HG03103 (cell line): ENCODE measurements around the gene GTF2H4.

Source experiments
- ATAC-seq: cut with Tn5 transposase; IDR thresholded peaks from one replicate; pipeline ENCODE4 v1.9.1; 2021; ENCODE audit warnings: low read depth; ENCODE audit not compliant: unreplicated experiment

Gene GTF2H4

DNA sequence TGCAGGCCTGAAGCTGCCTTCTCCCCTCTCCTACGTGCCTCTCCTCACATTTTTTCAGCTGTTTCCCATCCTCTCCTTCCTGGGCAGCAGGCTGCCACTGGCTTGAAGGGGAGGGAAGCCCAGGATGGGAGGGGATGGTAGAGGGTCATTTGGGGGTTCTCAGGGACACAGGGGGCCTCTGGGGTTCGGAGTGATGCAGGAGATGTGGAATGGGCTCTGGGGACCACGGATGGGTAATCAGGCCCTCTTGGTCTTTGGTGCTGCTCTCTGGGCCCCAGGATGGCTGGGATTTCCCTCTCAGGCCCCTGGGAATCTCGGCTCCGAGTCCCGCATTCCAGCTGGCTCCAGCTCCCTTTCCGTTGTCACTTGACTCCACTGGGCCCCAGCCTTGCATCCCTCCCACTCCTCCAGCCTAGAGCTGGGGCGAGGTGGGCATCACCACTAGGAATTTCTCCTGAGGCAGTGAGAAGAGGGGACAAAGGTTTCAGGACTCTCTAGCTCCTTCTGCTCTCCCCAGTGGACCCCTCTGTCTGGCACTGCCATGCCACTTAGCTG is 25.7 kb upstream of the GTF2H4 start:
- ATAC-seq = no peak

DNA sequence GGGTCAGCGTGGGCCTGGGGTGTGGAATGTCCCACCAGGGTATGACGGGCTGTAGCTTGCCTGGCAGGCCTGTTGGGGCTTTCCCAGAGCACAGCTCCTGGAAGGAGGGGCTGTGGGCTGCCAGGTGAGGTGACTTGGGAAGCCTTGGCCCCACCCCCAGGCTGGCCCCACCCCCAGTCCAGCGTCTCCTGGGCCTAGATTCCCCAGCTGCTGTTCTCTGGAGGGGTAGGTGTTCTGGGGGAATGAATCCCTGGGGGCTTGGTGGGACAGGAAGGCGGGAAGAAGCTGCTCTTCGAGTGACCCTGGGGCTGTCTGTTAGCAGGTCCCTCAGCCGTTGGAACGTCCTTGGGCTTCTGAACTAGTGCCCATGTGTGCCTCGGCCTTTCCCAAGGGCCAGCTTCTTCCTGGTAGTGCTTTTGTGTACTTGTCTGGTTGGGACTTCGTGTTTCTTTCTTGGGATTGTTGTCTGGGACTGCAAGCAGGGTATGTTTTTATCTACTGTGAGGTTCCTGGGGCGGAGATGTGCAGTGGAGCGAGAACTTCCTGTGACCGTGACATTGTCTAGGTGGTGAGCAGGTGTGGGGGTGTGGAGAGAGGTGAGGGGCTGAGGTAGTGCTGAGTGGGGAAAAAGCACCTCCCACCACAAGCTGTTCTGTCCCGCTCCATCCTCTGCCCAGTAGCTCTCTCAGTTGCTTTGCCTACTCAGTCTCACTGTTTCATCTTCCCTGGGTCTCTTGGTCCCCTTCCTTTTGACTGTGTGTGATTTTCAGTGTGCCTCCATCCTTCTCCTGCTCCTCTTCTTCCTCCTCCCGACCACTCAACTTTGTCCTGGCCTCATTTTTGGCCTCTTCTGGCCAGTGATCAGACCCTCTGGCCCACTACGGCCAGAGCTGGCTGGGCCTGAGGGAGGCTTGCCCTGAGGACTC is 25.0 kb upstream of the GTF2H4 start:
- ATAC-seq = no peak

DNA sequence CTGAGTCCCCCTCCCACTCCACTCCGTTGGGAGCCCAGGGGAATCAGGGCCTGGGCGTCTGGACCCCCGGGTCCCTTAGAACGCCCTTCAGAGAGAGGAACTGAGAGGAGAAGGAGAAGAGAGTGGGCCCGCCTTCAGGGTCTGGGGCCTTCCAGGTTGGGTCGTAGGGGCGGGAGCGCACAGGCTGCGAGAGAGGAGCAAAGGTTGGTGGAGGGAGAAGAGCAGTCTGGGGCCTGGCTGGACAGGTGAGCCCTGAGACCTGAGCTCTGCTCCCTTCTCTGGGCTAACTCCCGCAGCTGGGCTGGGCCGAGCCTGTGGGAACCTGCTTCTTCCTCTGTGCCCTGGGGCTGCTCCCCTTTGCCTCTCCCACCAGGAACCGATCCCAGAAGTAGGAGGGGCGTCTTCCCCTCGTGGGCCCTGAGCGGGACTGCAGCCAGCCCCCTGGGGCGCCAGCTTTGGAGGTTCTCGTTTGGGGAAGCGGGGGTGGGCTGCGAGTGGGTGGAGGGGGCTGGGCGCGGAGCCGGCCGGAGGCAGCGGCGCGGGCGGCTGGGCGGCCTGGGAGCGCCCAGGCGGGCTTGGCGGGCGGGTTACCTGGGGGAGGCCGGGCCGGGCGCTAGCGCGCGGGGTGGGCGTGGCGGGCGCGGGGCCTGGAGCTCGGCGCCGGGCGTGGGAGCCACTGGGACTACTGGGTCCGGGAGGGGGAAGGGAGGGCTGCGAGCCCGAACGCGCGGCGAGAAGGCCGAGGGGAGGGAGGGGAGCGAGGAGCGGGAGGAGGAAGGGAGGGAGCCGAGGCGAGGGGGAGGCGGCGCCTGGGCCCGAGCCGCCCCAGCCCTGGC is 24.1 kb upstream of the GTF2H4 start, which contains the start of gene DDR1:
DDR1 (plus strand) TSS at position 835 of the 836 bp plus-strand sequence. CDS start 4,211 bp downstream, outside the sequence.
- ATAC-seq = no peak

DNA sequence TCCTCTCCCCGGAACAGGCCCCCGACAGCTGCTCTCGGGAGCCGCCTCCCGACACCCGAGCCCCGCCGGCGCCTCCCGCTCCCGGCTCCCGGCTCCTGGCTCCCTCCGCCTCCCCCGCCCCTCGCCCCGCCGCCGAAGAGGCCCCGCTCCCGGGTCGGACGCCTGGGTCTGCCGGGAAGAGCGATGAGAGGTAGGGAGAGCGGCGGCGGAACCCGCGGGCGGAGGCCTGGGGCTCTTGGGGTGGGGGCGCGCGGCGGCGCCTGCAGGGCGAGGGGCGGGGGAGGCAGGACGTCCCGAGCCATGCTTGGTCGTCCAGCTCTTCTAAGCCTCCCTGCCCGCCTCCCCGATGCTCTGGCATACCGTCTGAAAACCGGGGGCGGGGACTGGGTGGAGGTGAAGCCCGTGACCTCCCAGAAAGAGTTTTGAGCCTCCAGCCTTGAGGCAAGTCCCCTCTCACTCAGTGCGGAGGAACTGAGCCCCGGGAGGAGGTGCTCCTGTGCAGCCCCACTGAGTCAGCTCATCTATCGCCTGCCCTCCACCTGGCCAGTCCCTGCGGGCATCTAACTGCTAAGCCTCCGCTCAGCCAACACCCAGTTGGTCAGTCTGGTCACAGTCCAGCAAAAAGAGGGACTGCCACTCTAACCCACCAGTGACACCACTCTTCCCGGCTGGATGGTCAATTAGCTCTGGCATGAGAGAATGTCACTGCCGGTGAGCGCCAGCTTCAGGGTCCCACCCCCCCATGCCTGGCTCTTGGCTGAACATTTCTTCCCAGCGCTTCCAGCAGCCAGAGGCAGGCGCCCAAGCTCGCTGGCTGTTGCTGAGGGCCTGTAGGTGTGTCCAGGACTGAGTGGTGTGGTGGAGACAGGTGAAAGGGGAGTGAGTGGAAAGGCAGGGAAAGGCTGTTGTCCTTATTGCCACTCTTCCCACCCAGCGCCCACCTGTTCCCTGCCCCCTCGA is 23.2 kb upstream of the GTF2H4 start:
- ATAC-seq = no peak

DNA sequence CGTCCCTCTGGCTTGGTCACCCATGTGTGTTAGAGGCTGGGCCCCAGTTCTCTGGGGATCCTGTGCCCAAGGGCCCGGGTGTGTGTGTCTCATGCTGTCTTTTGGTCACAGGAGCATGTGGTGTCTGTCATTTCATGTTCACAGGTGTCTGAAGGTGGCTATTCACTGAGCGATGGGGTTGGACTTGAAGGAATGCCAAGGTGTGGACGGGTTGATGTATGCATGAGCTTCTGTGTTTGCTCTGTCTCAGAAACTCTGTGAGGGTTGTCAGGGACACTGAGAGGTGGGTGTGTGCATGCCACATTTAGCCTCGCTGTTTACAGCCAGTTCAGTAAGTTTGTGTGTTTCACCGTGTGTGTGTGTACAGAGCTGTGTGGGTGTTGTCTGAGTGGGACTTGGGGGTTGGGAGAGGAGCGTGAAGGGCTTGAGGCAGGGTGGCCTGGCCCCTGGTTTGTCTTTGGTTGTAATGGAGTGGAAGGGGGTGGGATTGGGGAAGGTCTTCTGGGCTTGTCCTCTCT is 22.5 kb upstream of the GTF2H4 start:
- no peak for ATAC-seq

DNA sequence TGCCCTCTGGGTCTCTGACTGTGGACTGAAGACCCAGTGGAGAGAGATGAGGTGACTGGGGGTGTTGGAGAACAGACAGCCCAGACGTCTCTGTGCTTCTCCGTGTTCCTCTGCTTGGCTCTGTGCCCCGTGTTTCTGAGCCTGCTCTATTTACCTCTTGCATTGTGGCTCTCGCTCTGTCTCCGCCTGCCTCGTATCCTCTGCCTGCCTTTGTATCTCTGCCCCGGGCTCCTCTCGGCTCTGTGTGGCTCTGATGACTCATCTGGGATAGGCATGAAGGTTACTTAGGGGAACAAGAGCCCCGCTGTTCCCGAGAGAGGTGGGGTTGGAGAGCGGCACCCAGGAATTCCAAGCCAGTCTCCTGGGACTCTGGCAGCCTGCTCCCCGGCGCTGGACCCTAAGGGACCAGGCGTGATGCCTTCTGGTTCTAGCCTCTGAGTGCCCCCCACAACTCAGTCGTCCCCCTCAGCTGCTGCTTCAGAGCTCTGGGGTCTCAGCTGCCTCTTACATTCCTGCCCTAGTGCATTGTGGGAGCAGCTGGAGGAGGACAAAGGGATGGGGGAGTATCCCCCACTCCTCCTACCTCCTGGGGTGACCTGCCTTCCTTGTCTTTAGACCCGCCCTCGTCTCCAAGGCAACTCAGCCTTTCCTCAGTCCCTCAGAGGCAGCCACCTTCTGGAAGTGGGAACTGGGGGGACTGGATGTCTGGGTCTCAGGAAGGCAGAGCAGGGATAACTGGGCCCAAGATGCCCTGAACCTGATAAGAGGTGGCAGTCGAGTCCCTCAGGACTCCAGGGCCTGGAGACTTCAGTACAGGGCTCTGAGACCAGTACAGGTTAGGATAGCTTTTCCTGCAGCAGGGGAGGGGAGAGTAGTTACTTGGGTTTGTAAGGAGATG is 21.8 kb upstream of the GTF2H4 start:
- no peak for ATAC-seq

DNA sequence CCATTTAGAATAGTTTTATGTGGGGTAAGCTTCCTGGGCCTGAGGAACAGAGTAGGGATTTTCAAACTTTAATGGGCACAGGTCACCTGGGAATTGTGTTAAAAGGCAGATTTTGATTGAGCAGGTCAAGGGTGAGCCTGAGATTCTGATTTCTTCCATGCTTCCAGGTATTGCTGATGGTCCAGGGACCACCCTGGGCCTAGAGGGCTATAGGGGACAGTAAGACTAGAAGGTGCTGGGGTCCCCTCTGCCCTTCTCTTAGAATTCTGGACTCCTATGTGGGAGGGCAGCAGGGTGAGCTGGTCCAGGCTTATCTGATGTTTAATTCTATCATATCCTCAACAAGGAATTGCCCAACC is 21.1 kb upstream of the GTF2H4 start:
- ATAC-seq = no peak

DNA sequence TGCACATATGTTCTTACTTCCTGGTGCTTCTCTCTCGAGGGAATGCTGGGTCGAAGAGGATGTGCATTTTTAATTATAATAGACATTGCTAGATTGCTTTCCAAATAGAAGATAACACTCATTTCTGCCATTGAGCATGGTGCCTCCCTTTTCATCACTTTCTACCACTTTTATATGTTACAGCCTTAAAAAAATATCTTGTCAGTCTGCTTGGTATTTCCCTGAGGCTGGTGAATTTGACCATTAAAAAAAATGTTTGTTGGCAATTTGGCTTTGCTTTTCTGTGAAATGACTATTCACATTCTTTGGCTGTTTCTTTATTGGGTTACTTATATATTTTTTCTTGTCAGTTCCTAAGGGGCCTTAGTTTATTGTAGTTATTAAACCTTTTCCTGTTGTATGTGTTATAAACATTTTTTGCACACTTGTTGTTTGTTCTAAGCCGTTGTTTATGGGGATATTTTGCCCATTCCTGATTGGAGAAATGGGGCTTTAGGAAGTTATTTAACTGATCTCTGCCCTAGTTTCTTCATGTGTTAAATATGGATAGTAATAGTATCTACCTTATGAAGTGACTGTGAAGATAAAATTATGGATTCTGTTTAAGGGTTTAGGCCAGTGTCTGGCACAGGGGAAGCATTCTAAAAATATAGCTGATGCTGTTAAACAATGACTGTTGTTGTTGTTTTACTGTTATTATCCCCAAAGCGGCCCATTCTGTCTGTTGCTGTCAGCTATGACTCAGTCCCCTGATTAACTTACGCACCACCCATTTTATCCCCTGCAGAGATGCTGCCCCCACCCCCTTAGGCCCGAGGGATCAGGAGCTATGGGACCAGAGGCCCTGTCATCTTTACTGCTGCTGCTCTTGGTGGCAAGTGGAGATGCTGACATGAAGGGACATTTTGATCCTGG is 19.8 kb upstream of the GTF2H4 start:
- no peak for ATAC-seq

DNA sequence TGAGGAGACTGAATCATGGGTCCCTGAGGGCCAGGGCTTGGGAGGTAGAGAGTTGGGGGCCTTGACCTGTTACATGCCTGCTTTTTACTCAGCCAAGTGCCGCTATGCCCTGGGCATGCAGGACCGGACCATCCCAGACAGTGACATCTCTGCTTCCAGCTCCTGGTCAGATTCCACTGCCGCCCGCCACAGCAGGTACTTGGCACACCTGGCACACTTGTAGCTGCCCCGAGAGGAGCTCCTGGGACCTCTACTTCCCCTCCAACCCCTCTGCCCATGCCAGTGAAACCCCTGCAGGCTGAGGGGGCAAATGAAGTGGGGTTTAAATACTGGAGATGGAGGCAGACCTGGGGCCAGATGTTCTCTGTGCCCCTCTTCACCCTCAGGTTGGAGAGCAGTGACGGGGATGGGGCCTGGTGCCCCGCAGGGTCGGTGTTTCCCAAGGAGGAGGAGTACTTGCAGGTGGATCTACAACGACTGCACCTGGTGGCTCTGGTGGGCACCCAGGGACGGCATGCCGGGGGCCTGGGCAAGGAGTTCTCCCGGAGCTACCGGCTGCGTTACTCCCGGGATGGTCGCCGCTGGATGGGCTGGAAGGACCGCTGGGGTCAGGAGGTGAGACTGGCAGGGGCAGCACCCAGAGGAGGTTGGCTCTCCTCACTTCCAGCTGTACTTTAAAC is 19.1 kb upstream of the GTF2H4 start:
- no peak for ATAC-seq

DNA sequence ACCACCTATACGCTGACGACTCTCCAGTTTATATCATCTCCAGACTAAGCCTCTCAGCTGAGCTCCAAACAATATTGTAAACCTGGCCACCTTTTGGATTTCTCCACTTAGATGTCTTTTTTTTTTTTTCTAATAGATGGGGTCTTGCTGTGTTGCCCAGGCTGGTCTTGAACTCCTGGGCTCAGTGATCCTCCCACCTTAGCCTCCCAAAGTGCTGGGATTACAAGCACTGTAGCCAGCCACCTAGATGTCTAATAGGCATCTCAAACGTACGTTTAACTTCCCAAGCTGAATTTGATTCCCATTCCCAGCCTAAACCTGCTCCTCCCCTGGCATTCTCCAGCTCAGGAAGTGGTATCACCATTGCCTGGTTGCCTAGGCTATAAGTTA is 18.5 kb upstream of the GTF2H4 start:
- no peak for ATAC-seq

DNA sequence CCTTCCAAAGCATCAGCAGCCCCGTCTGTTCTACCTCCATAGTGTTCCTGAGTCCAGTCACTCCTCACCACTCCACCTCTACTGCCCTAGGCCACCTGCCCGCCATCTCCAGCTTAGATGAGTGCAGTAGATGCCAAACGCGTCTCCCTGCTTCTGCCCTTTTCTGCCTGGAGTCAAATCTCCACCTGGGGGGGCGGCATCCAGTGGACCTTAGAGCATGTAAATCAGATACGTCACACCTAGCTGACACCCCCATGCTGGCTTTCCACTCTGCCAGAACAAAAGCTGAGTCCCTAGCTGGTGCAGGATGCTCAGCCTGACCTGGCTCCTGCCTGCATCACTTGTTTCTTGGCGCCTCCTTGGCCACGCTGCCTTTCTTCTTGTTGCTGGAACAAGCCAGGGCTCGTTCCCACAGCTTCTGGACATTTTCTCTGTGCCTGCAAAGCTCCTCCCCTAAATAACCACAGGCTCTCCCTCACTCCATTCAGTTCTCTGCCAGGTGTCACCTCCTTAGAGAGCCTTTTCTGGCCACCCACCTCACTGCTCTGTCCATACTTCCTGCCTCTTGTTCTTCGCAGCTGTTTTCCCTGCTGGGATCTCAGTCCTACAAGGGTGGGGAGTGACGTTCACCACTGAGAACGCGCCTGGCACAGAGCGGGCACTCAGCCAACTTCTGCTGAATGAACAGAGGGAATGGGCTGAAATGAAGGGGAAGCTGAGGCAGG is 17.9 kb upstream of the GTF2H4 start:
- ATAC-seq = no peak

DNA sequence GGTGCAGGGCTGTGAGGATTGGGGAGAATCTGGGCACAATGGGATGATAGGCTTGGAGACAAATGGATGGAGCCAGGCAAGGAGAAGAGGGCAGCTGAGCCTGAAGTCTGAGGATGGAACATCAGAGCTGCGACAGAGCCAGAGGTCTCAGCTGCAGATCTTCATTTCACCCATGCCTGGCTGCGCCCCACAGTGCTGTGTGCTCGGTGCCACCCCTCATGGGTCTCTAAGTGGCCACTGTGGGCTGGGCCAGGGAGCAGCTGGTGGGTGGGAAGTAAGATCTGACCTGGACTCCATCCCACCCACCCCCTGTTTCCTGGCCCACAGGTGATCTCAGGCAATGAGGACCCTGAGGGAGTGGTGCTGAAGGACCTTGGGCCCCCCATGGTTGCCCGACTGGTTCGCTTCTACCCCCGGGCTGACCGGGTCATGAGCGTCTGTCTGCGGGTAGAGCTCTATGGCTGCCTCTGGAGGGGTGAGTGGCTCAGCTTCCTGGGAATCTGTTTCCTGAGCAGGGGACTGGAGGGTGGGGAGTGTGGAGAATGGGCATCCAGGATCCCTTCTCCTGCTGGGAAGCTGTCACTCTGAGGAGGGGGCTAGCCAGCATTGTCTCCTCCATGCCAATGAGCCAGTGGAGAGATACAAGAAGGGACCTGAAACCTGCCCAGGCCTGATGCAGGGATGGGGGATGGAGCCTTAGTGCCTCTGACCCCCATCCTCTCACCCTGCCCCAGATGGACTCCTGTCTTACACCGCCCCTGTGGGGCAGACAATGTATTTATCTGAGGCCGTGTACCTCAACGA is 17.2 kb upstream of the GTF2H4 start:
- ATAC-seq = no peak

DNA sequence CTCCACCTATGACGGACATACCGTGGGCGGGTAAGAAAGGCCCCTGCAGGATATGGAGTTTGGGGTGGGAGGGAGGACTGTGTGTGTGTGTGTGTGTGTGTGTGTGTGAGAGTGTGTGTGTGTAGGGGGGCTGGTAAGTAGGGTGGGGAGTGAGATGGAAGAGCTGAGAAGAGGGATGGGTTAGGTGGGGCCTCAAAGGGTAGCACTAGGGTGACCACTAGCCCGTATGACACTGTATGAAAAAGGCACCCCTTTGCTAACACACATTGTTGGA is 16.6 kb upstream of the GTF2H4 start:
- no peak for ATAC-seq

DNA sequence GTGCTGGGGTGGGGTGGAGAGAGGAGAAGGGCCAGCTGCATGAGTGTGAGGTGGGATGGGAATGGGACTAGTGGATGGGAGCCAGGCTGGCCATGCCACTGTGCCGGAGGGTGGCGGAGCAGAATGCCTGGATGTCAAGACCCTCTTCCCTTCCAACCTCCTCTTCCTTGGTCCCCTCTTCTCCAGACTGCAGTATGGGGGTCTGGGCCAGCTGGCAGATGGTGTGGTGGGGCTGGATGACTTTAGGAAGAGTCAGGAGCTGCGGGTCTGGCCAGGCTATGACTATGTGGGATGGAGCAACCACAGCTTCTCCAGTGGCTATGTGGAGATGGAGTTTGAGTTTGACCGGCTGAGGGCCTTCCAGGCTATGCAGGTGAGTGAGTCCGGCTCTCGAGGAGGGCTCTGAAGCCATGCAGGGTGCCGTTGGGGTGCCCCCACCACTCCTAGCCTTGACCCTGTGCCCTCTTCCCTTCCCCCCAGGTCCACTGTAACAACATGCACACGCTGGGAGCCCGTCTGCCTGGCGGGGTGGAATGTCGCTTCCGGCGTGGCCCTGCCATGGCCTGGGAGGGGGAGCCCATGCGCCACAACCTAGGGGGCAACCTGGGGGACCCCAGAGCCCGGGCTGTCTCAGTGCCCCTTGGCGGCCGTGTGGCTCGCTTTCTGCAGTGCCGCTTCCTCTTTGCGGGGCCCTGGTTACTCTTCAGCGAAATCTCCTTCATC is 16.0 kb upstream of the GTF2H4 start:
- ATAC-seq = no peak

DNA sequence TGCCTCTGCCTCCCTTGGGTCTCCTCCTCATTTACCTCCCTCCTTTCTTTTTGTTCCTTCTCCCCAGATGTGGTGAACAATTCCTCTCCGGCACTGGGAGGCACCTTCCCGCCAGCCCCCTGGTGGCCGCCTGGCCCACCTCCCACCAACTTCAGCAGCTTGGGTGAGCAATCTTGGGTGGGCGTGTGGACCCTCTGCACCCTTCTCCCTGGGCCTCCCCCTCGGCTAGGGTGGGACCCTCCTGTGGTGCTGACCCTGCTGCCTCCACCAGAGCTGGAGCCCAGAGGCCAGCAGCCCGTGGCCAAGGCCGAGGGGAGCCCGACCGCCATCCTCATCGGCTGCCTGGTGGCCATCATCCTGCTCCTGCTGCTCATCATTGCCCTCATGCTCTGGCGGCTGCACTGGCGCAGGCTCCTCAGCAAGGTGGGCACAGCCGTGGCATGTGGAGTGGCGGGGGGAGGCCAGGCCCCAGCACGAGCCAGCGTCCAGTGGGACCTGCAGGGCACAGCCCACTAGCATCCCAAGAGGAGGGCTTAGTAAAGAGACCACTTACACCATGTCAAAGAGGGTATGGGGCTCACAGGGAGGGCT is 14.9 kb upstream of the GTF2H4 start:
- no peak for ATAC-seq
